ENCODE measurements around the gene PPM1N. TPM values are rescaled to one million over a fixed set of nuclear protein-coding genes. Genes with fewer than 3 reads are reported as not detected.

Gene PPM1N, protein sequence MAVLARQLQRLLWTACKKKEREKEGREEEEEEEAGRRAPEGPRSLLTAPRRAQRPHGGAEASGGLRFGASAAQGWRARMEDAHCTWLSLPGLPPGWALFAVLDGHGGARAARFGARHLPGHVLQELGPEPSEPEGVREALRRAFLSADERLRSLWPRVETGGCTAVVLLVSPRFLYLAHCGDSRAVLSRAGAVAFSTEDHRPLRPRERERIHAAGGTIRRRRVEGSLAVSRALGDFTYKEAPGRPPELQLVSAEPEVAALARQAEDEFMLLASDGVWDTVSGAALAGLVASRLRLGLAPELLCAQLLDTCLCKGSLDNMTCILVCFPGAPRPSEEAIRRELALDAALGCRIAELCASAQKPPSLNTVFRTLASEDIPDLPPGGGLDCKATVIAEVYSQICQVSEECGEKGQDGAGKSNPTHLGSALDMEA
- 0.15 and 0.80 TPM in 2 replicates for total RNA-seq (2014; rRNA removed; shearing (Covaris generic))

DNA sequence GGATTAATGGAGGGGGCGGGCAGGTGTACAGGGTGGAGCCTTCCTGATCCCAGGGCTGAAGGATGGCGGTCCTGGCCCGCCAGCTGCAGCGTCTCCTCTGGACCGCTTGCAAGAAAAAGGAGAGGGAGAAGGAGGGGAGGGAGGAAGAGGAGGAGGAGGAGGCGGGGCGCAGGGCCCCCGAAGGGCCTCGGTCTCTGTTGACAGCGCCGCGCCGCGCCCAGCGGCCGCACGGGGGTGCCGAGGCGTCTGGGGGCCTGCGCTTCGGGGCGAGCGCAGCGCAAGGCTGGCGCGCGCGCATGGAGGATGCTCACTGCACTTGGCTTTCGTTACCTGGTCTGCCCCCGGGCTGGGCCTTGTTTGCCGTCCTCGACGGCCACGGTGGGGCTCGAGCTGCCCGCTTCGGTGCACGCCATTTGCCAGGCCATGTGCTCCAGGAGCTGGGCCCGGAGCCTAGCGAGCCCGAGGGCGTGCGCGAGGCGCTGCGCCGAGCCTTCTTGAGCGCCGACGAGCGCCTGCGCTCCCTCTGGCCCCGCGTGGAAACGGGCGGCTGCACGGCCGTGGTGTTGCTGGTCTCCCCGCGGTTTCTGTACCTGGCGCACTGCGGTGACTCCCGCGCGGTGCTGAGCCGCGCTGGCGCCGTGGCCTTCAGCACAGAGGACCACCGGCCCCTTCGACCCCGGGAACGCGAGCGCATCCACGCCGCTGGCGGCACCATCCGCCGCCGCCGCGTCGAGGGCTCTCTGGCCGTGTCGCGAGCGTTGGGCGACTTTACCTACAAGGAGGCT is at the start of gene PPM1N:
Gene PPM1N, plus strand, starts transcription at position 33 of the 785 bp plus-strand sequence. Its CDS starts 30 bp downstream, at position 63.
- peak; percentile 62 for DNase-seq (ENCODE audit: low read depth)

GRCh38 chr19:45448887-45449299 is 49.4 kb upstream of the PPM1N start:
- no peak for DNase-seq (ENCODE audit: low read depth)

DNA sequence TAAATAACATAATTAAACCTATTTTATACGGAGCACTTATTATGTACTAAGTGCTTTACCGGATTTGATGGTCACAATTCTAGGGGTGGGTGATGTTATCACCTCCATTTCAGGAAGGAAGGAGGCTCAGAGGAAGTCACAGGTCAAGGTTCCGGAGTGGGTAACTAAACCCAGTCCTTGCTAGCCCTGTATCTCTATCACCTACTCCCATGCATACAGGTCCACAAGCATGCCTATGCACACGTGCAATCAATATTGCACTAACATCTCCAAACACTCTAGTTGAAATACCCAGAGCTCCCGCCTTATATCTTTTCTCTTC is 48.3 kb upstream of the PPM1N start:
- no peak for DNase-seq (ENCODE audit: low read depth)

- DNase-seq (ENCODE audit: low read depth) = peak; percentile 58
Measured at GRCh38 chr19:45451131-45451849, 47.0 kb upstream of the PPM1N start.

DNA sequence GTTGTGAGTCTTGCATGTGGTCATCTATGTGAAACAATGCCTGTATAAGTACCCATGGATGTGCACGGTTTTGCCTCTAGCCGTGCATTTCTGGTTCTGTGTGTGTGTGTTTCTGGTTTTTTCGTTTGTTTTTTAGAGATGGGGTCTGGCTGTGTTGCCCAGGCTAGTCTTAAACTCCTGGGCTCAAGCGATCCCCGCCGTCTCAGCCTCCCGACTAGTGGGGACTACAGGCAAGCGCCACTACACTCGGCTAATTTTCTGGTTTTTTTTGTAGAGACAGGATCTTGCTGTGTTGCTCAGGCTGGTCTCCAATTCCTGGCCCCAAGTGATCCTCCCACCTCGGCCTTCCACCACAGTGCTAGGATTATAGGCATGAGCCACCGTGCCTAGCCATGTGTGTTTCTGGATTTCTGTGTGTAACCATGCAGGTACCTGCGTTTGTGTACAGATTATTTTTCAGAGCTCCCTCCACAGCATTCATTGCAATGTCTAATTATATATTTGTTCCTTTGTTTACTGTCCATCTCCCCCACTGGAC is 46.3 kb upstream of the PPM1N start:
- DNase-seq (ENCODE audit: low read depth) = no peak

DNA sequence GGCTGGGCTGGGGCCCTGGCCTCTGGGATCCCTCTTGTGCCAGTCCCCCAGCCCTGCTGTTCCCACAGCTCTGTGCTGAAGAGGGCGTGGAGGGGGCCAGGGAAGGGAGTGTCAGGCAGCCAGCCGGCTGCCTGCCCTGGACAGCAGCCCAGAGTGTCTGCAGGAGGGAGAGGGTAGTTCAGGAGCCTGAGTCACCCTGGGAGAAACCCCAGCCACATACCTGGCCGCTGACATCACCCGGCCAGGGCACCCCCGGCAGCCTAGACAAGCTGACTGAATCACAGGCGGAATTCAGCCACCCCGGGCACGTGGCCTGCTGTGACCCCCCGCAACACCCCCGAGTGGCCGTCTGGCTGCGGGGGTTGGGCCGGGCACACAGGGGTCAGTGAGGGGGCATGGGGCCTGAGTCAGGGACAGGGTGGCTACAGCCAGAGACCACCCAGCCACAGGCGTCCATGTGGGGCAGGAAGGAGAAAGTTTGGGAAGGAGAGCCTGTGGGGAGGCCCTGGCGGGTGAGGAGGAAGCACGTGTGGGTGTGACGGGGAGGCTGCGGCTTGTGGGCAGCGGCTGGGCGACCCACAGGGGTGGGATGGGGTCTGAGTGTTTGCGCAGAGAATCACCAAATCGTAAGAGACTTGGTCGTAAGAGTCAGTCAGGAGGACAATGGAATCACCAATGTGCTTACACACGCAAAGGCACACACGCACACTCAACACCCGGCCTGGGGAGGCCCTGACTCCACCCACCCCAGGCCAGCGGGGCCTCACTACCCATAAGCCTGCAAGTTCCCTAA is 42.3 kb upstream of the PPM1N start:
- peak; percentile 100 for DNase-seq (ENCODE audit: low read depth)

- DNase-seq (ENCODE audit: low read depth) = no peak
Measured at GRCh38 chr19:45456500-45456815, 41.8 kb upstream of the PPM1N start.

GRCh38 chr19:45457776-45458175 is 40.5 kb upstream of the PPM1N start:
- no peak for DNase-seq (ENCODE audit: low read depth)

GRCh38 chr19:45460807-45461347 is 37.4 kb upstream of the PPM1N start:
- DNase-seq (ENCODE audit: low read depth) = no peak

- no peak for DNase-seq (ENCODE audit: low read depth)
Measured at GRCh38 chr19:45462174-45462573, 36.1 kb upstream of the PPM1N start.

DNA sequence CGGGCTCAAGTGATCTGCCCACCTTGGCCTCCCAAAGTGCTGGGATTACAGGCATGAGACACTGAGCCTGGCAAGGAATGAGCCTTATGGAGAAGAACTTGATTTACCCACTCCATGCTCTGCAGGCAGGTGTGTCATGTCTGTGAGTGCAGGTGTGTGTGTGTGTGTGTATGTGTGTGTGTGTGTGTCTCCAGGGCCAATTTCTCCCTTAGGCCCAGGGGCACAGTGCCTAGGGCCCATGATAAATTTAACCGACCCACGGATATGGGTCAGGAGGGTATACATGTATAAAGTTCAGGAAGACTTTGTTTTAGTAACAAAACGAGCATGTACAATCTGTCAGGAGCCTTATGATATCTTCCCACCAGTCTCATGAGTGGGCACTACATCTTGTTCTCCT is 35.0 kb upstream of the PPM1N start:
- DNase-seq (ENCODE audit: low read depth) = no peak

- no peak for DNase-seq (ENCODE audit: low read depth)
Measured at GRCh38 chr19:45464274-45464673, 34.0 kb upstream of the PPM1N start.

DNA sequence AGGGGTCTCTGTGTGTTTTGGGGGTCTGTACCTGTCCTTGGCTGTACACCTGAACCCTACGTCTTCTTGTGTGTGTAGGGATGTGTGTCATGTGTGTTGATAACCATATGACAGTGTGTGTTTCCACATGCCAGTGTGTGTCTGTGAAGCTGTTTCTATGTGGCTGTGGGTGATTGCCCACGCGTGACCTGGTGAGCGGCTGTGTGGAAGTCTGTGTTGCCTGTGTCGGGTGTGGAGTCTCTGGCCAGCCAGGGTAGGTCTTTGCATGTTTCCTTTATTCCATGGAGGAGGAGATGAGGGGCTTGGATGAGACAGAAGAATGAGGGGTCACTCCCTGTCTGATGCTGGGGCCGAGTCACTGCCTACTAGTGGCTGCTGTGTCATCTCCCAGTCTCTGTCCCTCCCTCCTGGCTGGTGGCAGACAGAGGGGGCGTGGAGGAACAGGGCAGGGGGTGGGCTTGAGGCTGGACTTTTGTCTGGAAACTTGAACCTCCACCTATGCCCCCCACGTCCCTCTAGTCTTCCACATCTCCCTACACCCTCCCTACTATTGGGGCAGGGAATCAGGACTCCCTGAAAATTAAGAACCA is 33.3 kb upstream of the PPM1N start:
- no peak for DNase-seq (ENCODE audit: low read depth)

GRCh38 chr19:45467115-45467455 is 31.2 kb upstream of the PPM1N start:
- DNase-seq (ENCODE audit: low read depth) = no peak

- peak; percentile 95 for DNase-seq (ENCODE audit: low read depth)
Measured at GRCh38 chr19:45467456-45468158, 30.6 kb upstream of the PPM1N start, which contains the start of gene FOSB. Gene FOSB (plus strand): TSS chr19:45467996. CDS start chr19:45468587, 591 bp downstream.

DNA sequence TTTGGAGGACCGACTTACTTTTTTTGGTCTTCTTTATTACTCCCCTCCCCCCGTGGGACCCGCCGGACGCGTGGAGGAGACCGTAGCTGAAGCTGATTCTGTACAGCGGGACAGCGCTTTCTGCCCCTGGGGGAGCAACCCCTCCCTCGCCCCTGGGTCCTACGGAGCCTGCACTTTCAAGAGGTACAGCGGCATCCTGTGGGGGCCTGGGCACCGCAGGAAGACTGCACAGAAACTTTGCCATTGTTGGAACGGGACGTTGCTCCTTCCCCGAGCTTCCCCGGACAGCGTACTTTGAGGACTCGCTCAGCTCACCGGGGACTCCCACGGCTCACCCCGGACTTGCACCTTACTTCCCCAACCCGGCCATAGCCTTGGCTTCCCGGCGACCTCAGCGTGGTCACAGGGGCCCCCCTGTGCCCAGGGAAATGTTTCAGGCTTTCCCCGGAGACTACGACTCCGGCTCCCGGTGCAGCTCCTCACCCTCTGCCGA is 30.0 kb upstream of the PPM1N start:
- DNase-seq (ENCODE audit: low read depth) = peak; percentile 58

GRCh38 chr19:45468803-45469131 is 29.5 kb upstream of the PPM1N start:
- DNase-seq (ENCODE audit: low read depth) = no peak

DNA sequence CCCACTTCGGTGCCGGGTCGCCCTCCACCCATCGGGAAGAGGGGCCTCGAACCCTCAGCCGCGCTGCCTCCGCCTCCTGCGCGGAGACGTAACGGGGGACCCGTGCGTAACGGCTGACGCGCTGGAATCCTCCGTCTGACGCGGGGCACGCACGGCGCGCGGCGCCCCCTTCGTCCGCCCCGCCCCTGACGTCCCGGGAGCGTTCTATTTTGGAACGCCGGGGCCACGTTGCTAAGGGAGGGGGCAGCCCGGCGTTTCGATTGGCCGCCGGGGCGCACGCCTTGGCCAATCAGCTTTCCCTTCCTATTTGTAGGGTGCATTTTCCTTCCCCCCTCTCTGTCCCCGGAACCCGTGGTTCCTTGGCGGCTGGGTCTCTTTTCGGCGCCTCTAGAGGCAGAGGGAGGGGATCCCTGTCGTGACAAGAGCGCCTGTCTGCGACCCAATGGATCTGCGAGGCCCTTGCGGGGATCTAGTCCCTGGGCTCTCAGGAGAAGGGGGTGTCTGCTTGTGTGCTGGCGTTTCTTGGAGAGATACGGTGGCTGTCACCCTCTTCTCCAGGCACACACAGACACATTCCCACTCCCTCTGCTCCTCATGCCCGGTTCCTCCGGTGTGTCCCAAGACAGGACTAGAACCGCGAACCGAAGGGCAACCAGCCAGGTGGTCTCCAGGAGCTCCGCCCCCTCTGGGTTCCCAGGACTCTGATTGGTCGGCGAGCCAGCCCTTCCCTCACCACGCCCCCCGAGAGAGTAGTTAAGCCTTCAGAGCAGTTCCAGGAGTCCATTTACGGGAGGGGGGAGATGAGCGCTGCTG is 28.9 kb upstream of the PPM1N start:
- peak; percentile 98 for DNase-seq (ENCODE audit: low read depth)
